EL (cell line): ENCODE results near the gene NOMO2.
A peak's percentile ranks its signal among the peaks of the same experiment; 100 is the strongest.
"Not testable (repeated sequence)": the region's sequence is repeated elsewhere in the genome, so short reads cannot be mapped to it uniquely, and the experiment has no call there.

Experiments
- DNase-seq: peaks from one replicate; pipeline ENCODE4 v3.0.0-alpha.2; 2016

The NOMO2 gene

GRCh38 chr16:18561727-18562314 is at the start of gene NOMO2:
NOMO2 (minus strand) TSS chr16:18562097; CDS start chr16:18562040, 57 bp downstream.
- peak; percentile 6 for DNase-seq

- not testable (repeated sequence) for DNase-seq
Observed at GRCh38 chr16:18610147-18610803, 48.4 kb upstream of the NOMO2 start.

- DNase-seq = not testable (repeated sequence)
Observed at GRCh38 chr16:18608271-18608670, 46.4 kb upstream of the NOMO2 start.

- not testable (repeated sequence) for DNase-seq
Observed at GRCh38 chr16:18603572-18604246, 41.8 kb upstream of the NOMO2 start.

- not testable (repeated sequence) for DNase-seq
Observed at GRCh38 chr16:18598582-18598981, 36.7 kb upstream of the NOMO2 start.

GRCh38 chr16:18597734-18598133 is 35.8 kb upstream of the NOMO2 start:
- DNase-seq = not testable (repeated sequence)

- peak; percentile 22 for DNase-seq
Observed at GRCh38 chr16:18597319-18597718, 35.4 kb upstream of the NOMO2 start.

- DNase-seq = not testable (repeated sequence)
Observed at GRCh38 chr16:18595796-18596195, 33.9 kb upstream of the NOMO2 start.

GRCh38 chr16:18594880-18595279 is 33.0 kb upstream of the NOMO2 start:
- DNase-seq = peak; percentile 68

GRCh38 chr16:18593904-18594303 is 32.0 kb upstream of the NOMO2 start:
- DNase-seq = peak; percentile 0

GRCh38 chr16:18592982-18593381 is 31.1 kb upstream of the NOMO2 start:
- not testable (repeated sequence) for DNase-seq

GRCh38 chr16:18591908-18592307 is 30.0 kb upstream of the NOMO2 start:
- DNase-seq = peak; percentile 54

- not testable (repeated sequence) for DNase-seq
Observed at GRCh38 chr16:18591441-18591840, 29.5 kb upstream of the NOMO2 start.

GRCh38 chr16:18589806-18590205 is 27.9 kb upstream of the NOMO2 start:
- DNase-seq = not testable (repeated sequence)

GRCh38 chr16:18586560-18587540 is 25.0 kb upstream of the NOMO2 start:
- DNase-seq = not testable (repeated sequence)

- not testable (repeated sequence) for DNase-seq
Observed at GRCh38 chr16:18585789-18586188, 23.9 kb upstream of the NOMO2 start.

GRCh38 chr16:18582902-18583301 is 21.0 kb upstream of the NOMO2 start:
- DNase-seq = no peak

GRCh38 chr16:18580396-18580795 is 18.5 kb upstream of the NOMO2 start:
- DNase-seq = not testable (repeated sequence)

GRCh38 chr16:18579261-18579660 is 17.4 kb upstream of the NOMO2 start:
- DNase-seq = not testable (repeated sequence)

- not testable (repeated sequence) for DNase-seq
Observed at GRCh38 chr16:18577942-18578341, 16.0 kb upstream of the NOMO2 start.

- not testable (repeated sequence) for DNase-seq
Observed at GRCh38 chr16:18575945-18576344, 14.0 kb upstream of the NOMO2 start.

- not testable (repeated sequence) for DNase-seq
Observed at GRCh38 chr16:18575298-18575917, 13.5 kb upstream of the NOMO2 start.
